ENCODE data around the gene SLC27A5. TPM values are rescaled to one million over a fixed set of nuclear protein-coding genes. Genes with fewer than 3 reads are reported as not detected.
"Not testable (repeated sequence)": the region's sequence is repeated elsewhere in the genome, so short reads cannot be mapped to it uniquely, and the experiment has no call there.

Gene SLC27A5
- total RNA-seq, 1 donor from 2014 or later, result 736 TPM

DNA sequence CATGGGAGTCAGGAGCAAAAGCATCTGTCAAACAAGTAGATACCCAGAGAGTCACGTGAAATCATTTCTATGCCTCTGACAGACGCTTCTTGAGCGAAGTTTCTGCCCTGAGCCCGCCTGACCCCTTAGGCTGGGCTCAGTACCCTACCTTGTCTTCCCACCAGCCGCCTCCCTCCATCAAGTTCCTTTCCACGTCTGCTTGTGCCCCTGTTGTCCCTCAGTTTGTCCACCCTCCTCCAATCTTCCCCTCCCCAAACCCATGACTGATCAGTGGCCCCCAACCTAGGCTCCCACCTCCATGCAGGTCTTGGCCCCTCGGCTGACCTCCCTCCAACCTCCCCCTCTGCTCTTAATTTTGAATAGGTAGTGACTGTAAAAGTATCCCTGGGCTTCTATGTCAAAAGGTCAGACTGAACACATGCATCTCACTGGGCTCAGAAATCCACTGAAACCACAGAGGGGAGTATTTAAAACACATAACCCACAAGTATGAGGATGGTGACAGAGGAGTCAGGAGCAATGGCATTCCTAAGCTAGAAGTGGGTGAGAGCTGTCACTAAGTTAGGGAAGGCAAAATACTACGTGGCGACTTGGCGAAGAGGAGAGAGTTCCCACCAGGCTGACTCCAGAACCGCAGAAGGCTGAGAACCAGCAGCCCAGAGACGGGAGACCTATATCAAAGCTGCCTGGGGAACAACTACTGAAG, 37.3 kb downstream of the SLC27A5 start:
- DNase-seq (ENCODE audit: low spot score) (no peak), ATAC-seq (no peak)

DNA sequence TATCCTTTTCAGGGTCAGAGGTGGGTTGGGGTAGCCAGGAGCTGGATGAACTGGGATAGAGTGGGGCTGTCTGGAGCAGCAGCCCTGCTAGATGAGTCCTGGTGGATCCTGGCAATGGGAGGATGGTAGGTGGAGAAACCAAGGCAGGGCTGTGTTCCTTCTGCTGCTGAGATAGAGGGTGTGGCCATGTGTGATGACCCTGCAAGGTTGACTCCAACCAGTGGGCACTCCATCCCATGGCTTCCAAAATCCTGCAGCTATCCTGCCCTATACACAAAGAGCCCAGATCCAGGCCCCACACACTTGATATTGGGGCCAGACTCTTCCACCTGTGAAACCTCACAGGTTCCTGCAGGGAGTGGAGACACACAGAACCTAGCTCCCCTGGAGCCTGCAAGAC, 38.0 kb downstream of the SLC27A5 start:
- ATAC-seq (no peak), DNase-seq (ENCODE audit: low spot score) (no peak)

DNA sequence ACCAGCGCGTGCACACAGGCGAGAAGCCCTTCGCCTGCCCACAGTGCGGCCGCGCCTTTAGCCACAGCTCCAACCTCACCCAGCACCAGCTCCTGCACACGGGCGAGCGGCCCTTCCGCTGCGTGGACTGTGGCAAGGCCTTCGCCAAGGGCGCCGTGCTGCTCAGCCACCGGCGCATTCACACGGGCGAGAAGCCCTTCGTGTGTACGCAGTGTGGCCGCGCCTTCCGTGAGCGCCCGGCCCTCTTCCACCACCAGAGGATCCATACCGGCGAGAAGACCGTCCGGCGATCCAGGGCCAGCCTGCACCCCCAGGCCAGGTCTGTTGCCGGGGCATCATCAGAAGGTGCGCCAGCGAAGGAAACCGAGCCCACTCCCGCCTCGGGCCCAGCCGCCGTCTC, 40.1 kb downstream of the SLC27A5 start:
- ATAC-seq (no peak), DNase-seq (ENCODE audit: low spot score) (no peak)

DNA sequence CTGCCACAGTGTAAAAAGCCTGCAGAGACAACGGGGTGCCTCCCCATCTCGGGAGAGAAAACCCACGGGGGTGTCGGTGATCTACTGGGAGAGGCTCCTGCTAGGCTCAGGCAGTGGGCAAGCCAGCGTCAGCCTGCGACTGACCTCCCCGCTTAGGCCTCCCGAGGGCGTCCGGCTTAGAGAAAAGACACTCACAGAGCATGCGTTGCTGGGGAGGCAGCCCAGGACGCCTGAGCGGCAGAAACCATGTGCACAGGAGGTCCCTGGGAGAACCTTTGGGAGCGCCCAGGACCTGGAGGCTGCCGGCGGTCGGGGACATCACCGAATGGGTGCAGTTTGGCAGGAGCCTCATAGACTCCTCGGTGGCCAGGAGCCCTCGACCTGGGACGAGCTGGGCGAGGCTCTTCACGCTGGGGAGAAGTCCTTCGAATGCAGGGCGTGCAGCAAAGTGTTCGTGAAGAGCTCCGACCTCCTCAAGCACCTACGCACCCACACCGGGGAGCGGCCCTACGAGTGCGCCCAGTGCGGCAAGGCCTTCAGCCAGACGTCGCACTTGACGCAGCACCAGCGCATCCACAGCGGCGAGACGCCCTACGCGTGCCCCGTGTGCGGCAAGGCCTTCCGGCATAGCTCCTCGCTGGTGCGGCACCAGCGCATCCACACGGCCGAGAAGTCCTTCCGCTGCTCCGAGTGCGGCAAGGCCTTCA, 40.8 kb downstream of the SLC27A5 start:
- not testable (repeated sequence) for ATAC-seq; DNase-seq (ENCODE audit: low spot score)

DNA sequence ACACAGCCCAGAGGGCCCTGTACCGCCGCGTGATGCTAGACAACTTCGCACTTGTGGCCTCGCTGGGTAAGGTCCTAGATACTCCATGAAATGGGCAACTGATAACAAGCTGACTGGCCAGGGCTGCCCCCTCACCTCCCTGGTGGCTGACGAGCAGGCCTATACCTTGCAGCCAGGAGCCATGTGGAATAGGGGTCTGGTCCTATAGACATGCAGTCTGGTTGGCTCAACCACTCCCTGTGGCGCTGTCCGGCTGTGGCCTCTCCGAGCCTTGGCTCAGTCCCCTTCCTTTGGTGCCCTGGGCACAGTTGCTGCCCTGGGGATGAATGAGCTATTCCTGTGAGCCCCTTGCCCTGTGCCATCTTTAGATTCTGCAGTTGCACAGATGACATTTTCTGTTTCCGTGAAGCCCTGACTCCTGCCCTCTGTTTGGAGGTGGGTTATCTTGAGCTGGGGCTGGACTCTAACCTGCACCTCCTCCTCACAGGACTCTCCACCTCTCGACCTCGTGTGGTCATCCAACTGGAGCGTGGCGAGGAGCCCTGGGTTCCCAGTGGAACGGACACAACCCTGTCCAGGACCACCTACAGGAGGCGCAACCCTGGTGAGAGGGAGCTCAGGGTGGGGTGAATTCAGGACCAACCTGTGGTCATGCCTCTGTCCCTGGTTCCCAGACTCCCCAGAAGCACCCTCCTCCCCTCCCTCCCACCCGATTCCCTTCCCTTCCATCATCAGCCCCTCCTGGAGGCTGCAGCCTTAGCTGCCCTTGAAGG, 42.4 kb downstream of the SLC27A5 start:
- DNase-seq (ENCODE audit: low spot score) (peak; percentile 51), ATAC-seq (no peak)

DNA sequence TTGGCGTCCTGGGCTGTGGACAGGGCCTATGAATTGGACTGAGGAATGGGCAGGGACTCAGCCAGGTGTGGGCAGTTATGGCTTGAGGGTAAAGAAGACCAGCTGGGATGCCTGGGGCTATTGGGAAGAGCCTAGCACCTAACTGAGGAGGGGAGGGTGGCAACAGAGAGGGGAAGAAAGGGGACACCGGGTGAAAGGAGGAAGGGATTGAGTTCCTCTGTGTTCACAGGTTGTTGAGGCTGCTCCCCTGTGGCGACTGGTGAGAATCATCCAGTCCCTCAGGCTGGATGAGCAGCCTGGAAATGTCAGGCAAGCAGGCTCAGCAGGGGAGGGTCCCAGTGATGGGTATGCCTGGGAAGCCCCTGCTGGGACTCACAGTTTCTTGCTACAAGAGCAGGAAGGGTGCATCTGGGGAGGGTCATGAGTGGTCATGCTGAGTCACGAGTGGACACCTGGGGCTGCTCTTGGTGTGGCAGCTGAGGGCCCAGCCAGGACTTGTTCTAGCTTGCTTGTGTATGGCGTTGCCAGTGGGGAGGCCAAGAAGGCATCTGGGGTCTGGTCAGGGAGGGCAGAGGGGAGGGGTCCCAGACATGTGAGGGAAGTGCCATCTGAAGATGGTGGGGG, 43.5 kb downstream of the SLC27A5 start:
- ATAC-seq (no peak), DNase-seq (ENCODE audit: low spot score) (no peak)

DNA sequence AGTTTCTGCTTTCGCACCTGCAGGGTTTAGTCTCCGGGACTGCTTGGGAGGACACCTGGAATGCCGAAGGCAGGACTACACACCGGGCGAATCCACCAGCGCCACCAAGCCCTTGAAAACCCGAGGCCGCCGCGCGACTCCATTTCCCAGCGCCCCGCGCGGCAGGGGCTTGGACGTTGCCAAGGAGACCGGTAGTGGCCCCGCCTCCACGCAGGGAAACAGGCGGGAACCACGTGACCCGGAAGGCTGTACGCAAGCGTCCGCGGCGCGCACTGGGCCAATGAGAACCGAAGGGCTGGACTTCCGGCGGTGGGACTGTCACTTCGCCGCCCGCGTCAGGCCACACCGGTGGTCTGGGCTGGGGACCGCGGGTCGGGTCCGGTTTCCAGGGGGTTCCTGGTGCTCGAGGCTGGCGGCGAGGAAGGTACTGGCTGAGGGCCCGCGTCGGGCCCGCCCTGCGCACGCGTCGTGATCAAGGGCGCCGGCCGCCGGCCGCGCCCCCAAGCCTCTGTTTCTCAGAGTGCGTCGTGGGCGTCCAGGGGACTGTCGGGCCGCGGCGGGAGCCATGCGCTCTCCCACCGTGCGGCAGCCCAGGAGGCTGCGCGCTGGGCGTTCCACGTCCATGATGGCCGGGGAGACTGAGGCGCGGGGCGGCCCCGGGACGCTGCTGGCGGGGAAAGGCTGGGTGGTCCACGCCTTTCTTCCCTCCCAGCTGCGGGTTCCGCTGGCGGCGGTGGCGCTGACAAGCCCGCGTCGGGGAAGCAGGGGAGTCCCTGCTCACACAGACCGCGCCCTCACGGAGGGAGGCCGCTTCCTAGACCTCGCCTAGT, 44.8 kb downstream of the SLC27A5 start, which contains the start of gene ZNF324:
Gene ZNF324, plus strand, starts transcription at position 321 of the 830 bp plus-strand sequence. CDS start 2,106 bp downstream, outside the sequence.
- peak; percentile 99 for DNase-seq (ENCODE audit: low spot score)
- peak; percentile 89 for ATAC-seq

DNA sequence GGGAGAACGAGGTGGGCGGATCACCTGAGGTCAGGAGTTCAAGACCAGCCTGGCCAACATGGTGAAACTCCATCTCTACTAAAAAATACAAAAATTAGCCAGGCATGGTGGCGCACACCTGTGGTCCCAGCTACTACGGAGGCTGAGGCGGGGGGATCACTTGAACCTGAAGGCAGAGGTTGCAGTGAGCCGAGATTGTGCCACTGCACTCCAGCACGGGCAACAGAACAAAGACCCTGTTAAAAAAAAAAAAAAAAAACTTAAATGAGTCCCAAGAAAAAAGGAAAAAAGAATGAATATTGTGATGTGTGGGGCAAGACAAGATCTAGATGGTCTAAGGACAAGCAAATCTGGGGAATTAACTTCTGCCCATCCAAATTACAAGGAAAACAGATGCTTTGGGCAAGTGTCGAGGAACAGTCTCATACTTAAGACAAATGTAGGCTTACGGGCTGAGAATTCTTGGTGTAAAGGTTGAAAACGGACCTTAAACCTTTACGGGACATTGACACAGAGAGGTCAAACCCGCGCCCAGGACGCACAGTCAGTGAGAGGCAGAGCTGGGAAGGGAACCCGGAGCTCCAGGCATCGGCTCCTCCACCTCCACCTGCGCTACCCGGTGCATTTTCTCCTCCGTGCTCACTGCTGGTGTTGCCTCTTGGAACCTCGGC, 45.6 kb downstream of the SLC27A5 start:
- no peak for DNase-seq (ENCODE audit: low spot score)
- peak; percentile 47 for ATAC-seq

DNA sequence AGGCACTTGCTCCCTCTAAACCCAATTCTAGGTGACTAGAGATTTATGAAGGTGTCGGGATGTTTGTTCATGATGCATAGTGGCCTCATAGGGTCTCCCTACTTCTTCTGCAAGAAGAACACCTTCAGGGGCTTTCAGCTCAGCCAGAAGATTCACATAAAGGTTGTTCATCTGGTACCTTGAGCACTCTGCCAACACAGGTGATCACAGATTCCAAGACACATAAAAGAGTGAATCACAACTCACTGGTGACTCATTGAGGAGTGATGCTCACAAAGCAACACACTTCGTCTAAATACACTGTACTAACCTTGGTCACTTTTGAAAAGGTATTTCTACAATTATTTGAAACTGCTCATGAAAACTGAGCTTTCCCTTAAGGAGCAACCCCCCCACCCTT, 51.8 kb downstream of the SLC27A5 start:
- ATAC-seq (no peak), DNase-seq (ENCODE audit: low spot score) (no peak)

DNA sequence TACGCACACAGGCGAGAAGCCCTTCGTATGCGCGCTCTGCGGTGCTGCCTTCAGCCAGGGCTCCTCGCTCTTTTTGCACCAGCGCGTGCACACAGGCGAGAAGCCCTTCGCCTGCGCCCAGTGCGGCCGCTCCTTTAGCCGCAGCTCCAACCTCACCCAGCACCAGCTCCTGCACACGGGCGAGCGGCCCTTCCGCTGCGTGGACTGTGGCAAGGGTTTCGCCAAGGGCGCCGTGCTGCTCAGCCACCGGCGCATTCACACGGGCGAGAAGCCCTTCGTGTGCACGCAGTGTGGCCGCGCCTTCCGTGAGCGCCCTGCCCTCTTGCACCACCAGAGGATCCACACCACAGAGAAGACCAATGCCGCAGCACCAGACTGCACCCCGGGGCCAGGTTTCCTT, 55.7 kb downstream of the SLC27A5 start:
- no peak for ATAC-seq
- no peak for DNase-seq (ENCODE audit: low spot score)

DNA sequence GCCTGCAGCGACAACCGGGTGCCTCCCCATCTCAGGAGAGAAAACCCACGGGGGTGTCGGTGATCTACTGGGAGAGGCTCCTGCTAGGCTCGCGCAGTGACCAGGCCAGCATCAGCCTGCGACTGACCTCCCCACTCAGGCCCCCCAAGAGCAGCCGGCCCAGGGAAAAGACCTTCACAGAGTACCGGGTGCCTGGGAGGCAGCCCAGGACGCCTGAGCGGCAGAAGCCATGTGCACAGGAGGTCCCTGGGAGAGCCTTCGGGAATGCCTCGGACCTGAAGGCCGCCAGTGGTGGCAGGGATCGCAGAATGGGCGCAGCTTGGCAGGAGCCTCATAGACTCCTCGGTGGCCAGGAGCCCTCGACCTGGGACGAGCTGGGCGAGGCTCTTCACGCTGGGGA, 56.5 kb downstream of the SLC27A5 start:
- DNase-seq (ENCODE audit: low spot score) (no peak), ATAC-seq (no peak)

DNA sequence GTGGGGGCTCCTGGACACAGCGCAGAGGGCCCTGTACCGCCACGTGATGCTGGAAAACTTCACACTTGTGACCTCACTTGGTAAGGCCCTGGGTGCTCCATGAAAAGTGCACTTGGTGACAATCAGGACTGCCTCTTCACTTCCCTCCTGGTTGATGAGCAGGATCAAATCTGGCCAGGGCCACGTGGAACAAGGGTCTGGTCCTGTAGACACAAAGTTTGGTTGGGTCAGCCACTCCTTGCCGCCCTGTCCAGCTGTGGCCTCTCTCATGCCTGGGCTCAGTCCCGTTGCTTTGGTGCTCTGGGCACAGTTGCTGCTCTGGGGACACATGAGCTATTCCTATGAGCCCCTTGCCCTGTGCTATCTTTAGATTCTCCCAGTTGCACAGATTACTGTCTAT, 58.0 kb downstream of the SLC27A5 start:
- no peak for ATAC-seq
- DNase-seq (ENCODE audit: low spot score), result no peak

DNA sequence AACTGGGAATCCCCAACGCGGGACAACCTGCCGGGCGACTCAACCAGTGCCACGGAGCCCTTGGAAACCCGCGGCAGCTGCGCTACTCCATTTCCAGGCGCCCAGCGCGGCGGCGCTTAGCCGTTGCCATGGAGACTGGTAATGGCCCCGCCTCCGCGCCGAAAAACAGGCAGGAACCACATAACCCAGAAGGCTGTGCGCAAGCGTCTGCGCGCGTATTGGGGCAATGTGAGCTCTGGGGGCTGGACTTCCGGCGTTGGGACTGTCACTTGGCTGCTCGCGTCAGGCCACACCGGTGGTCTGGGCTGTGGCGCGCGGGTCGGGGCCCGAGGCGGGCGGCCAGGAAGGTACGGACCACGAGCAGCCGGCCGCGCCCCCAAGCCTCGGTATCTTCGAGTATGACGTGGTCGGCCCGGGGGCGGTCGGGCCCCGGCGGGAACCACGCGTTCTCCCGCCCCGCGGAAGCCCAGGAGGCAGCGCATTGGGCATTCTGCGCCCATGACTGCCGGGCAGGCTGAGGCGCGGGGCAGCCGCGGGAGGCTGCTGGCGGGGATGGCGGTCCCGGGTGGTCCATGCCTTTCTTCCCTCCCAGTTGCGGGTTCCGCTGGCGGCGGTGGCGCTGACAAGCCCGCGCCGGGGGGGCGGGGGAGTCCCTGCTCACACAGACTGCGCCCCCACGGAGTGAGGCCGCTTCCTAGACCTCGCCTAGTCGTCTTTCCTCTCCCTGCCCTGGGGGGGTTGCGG, 60.3 kb downstream of the SLC27A5 start, which contains the start of gene ZNF324B:
Gene ZNF324B, plus strand, starts transcription at position 265 of the 744 bp plus-strand sequence. CDS start 2,080 bp downstream, outside the sequence.
- ATAC-seq (peak; percentile 98), DNase-seq (ENCODE audit: low spot score) (peak; percentile 97)

DNA sequence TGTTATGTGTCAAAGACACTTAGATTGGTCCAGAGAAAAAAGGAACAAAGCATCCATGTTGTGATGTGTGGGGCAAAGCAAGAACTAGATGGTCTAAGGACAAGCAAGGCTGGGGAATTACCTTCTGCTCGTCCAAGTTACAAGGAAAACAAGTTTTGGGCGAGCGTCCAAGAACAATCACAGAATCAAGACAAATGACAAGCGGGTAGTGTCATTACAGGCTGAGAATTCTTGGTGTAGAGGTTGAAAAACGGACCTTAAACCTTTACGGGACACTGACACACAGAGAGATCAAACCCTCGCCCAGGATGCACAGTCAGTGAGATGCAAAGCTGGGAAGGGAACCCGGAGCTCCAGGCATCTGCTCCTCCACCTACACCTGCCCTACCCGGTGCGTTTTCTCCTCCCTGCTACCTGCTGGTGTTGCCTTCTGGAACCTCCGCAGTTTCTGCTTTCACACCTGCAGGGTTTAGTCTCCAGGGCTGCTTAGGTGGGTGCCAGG, 60.9 kb downstream of the SLC27A5 start:
- ATAC-seq (peak; percentile 41), DNase-seq (ENCODE audit: low spot score) (no peak)

DNA sequence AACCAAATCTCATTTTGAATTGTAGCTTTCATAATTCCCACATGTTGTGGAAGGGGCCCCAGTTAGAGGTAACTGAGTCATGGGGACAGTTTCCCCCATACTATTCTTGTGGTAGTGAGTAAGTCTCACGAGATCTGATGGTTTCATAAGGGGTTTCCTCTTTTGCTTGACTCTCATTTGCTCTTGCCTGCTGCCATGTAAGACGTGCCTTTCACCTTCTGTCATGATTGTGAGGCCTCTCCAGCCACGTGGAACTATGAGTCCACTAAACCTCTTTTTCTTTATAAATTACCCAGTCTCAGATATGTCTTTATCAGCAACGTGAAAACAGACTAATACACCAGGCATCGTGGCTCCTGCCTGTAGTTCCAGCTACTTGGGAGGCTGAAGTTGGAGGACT, 61.8 kb downstream of the SLC27A5 start:
- DNase-seq (ENCODE audit: low spot score); ATAC-seq: not testable (repeated sequence)

DNA sequence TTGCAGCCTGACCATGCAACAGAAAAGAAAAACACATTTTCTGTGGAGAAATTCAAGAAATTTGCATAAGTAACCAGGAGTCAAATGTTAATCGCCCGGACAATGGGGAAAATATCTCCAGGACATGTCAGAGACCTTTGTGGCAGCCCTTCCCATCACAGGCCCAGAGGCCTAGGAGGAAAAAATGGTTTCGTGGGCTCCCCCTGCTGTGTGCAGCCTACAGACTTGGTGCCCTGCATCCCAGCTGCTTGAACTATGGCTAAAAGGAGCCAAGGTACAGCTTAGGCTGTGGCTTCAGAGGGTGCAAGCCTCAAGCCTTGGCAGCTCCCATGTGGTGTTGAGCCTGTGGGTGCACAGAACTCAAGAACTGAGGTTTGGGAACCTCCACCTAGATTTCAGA, 62.9 kb downstream of the SLC27A5 start:
- ATAC-seq; DNase-seq (ENCODE audit: low spot score): not testable (repeated sequence)

All from left lobe of liver (tissue), 2 donors.